ENCODE results near the gene PNPLA7. TPM values are rescaled to one million over a fixed set of nuclear protein-coding genes. Genes with fewer than 3 reads are reported as not detected.

PNPLA7 gene
- total RNA-seq, 1 donor from 2014 or later: 3.6 TPM

GRCh38 chr9:137421838-137422603 is 128.2 kb downstream of the PNPLA7 start:
- peaks cover 18% of the 10 kb centered on the region for H3K4me1 Mint-ChIP-seq (ENCODE audit: low read depth)
- TF ChIP-seq, protein P1, sequence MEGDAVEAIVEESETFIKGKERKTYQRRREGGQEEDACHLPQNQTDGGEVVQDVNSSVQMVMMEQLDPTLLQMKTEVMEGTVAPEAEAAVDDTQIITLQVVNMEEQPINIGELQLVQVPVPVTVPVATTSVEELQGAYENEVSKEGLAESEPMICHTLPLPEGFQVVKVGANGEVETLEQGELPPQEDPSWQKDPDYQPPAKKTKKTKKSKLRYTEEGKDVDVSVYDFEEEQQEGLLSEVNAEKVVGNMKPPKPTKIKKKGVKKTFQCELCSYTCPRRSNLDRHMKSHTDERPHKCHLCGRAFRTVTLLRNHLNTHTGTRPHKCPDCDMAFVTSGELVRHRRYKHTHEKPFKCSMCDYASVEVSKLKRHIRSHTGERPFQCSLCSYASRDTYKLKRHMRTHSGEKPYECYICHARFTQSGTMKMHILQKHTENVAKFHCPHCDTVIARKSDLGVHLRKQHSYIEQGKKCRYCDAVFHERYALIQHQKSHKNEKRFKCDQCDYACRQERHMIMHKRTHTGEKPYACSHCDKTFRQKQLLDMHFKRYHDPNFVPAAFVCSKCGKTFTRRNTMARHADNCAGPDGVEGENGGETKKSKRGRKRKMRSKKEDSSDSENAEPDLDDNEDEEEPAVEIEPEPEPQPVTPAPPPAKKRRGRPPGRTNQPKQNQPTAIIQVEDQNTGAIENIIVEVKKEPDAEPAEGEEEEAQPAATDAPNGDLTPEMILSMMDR (IDR thresholded peaks at IDR 0.05): no peak
- H3K36me3 Mint-ChIP-seq (ENCODE audit: low read depth): no peaks in the 10 kb centered on the region
- no peaks in the 10 kb centered on the region for H3K9me3 Mint-ChIP-seq (ENCODE audit: low read depth)
- H3K27me3 Mint-ChIP-seq (ENCODE audit: low read depth): no peaks in the 10 kb centered on the region
- no peak overlapping the region for H3K27ac Mint-ChIP-seq (ENCODE audit: unreplicated experiment)
- H3K4me3 Mint-ChIP-seq (ENCODE audit: unreplicated experiment): peak overlapping the region; percentile 79
- DNase-seq (ENCODE audit: low spot score): no peak

DNA sequence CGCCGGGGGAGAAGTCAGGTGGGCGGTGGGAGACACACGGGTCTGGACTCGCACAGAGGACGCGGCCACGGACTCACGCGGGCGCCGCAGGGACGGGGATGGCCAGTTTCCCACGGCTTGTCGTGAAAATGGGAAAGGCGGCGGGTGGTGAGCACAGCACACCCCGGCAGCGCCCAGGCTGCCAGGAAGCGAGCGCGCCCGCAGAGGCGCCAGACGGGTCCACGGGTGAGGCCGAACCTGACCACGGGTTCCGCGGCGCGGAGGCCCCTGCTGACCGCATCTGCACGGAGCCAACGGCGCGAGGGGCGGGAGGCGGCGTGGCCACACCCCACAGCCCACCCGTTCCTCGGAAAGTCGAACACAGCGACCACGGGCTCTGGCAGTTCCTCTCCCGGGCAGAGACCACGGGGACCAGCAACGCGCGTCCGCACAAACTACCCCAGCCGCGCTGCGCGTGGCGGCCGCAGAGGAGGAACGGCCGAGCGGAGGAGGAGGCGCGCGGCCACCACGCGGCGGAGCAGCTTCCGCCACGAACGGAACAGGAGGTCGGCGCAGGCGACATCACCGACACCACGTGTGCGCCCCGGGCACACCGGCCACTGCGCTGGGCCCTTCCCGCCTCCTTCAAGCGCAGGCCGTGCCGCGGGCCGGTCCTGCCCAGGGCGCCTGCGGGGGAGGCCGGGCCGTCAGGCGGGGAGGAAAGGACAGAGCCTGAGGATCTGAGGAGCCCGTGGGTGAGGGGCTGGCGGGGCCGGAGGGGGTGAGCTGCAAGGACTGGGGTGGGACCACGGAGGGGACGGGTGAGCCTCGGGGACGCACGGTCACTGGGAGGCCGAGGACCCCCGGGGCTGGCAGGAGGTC is 132.8 kb downstream of the PNPLA7 start:
- Mint-ChIP-seq H3K36me3 (ENCODE audit: low read depth) (no peaks in the 10 kb centered on the region), H3K27me3 (ENCODE audit: low read depth) (no peaks in the 10 kb centered on the region), H3K9me3 (ENCODE audit: low read depth) (no peaks in the 10 kb centered on the region), H3K4me1 (ENCODE audit: low read depth) (peaks cover 31% of the 10 kb centered on the region), H3K4me3 (ENCODE audit: unreplicated experiment) (no peak overlapping the region), H3K27ac (ENCODE audit: unreplicated experiment) (no peak overlapping the region)
- peak; percentile 85 for DNase-seq (ENCODE audit: low spot score)
- TF ChIP-seq, protein P1 (IDR thresholded peaks at IDR 0.05): no peak

- TF ChIP-seq, protein P1 (IDR thresholded peaks at IDR 0.05): no peak
- peak; percentile 91 for DNase-seq (ENCODE audit: low spot score)
- Mint-ChIP-seq H3K27ac (ENCODE audit: unreplicated experiment) (no peak overlapping the region), H3K4me1 (ENCODE audit: low read depth) (peaks cover 30% of the 10 kb centered on the region), H3K36me3 (ENCODE audit: low read depth) (no peaks in the 10 kb centered on the region), H3K9me3 (ENCODE audit: low read depth) (no peaks in the 10 kb centered on the region), H3K4me3 (ENCODE audit: unreplicated experiment) (no peak overlapping the region), H3K27me3 (ENCODE audit: low read depth) (no peaks in the 10 kb centered on the region)
These were observed 133.5 kb downstream of the PNPLA7 start for GRCh38 chr9:137416563-137417151.

DNA sequence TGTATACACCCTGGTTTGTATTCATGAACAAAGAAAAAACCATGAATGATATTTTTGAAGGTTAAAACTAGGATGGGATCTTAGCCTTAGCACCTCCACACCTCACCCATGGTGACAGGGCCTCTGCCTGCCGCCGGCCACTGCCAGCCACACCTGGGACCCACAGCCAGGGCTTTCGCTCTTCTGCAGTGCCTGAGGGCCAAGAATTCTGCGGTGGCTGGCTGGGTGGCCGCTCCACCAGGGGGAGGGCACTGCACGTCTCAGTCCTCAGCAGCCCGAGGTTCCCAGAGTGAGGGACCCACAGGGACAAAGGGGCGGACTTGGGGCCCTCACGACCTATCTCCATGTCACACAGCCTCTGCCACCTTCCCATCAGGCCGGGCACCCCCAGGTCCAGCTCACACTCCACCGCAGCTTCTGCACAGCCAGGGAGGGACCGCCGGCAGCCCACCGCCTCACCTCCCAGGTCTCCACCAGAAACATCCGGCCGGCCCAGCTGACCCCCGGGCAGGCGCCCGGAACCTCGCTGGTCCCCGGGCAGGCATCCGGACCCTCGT is 134.1 kb downstream of the PNPLA7 start:
- peaks cover 31% of the 10 kb centered on the region for H3K4me1 Mint-ChIP-seq (ENCODE audit: low read depth)
- no peaks in the 10 kb centered on the region for H3K9me3 Mint-ChIP-seq (ENCODE audit: low read depth)
- H3K27me3 Mint-ChIP-seq (ENCODE audit: low read depth): no peaks in the 10 kb centered on the region
- H3K36me3 Mint-ChIP-seq (ENCODE audit: low read depth): no peaks in the 10 kb centered on the region
- no peak overlapping the region for H3K27ac Mint-ChIP-seq (ENCODE audit: unreplicated experiment)
- no peak overlapping the region for H3K4me3 Mint-ChIP-seq (ENCODE audit: unreplicated experiment)
- DNase-seq (ENCODE audit: low spot score): no peak
- TF ChIP-seq, protein P1 (IDR thresholded peaks at IDR 0.05): no peak

- no peak overlapping the region for H3K27ac Mint-ChIP-seq (ENCODE audit: unreplicated experiment)
- H3K9me3 Mint-ChIP-seq (ENCODE audit: low read depth): no peaks in the 10 kb centered on the region
- TF ChIP-seq, protein P1 (IDR thresholded peaks at IDR 0.05): no peak
- no peaks in the 10 kb centered on the region for H3K36me3 Mint-ChIP-seq (ENCODE audit: low read depth)
- no peak for DNase-seq (ENCODE audit: low spot score)
- H3K4me3 Mint-ChIP-seq (ENCODE audit: unreplicated experiment): no peak overlapping the region
- H3K4me1 Mint-ChIP-seq (ENCODE audit: low read depth): peaks cover 33% of the 10 kb centered on the region
- H3K27me3 Mint-ChIP-seq (ENCODE audit: low read depth): no peaks in the 10 kb centered on the region
These were observed 134.8 kb downstream of the PNPLA7 start for GRCh38 chr9:137415451-137415850.
